Motor neuron (in vitro differentiated cells): Measurements from ENCODE around the gene AGBL4. TPM values are rescaled to one million over a fixed set of nuclear protein-coding genes. Genes with fewer than 3 reads are reported as not detected.

Experiments used
- ATAC-seq, 8 experiments: fragments of 200-7000 bp; cut with Tn5 transposase; replicated peaks in 6 of 8; 2 replicates each; pipeline ENCODE4 v1.8.0; 2021; ENCODE audit warnings: mild to moderate bottlenecking in 8 of 8, moderate library complexity in 8 of 8
- H3K27ac ChIP-seq, 2 donors: fragments of 250-450 bp; sonication (Bioruptor Pico); 2 replicates each; pipeline ENCODE4 v1.9.0; 2021; ENCODE audit warnings: antibody characterized with exemption in 2 of 2, mild to moderate bottlenecking in 2 of 2, moderate library complexity in 1 of 2
- H3K4me1 ChIP-seq, 2 donors: fragments of 250-450 bp; sonication (Bioruptor Pico); replicated peaks in 1 of 2; 2 replicates each; pipeline ENCODE4 v1.6.1; 2021; ENCODE audit warnings: antibody characterized with exemption in 2 of 2, mild to moderate bottlenecking in 2 of 2, moderate library complexity in 1 of 2
- H3K4me3 ChIP-seq, 5 donors: fragments of 250-450 bp; sonication (Bioruptor Pico); 2 replicates each; pipeline ENCODE4 v1.9.0; 2021; ENCODE audit warnings: antibody characterized with exemption in 5 of 5, mild to moderate bottlenecking in 5 of 5, moderate library complexity in 4 of 5
- WGBS, 10 experiments: fragments of 450-650 bp; shearing (Covaris generic); methylation state at CpG; one replicate each; pipeline ENCODE4 v1.0.0; 2022; 5-methylcytosine and 5-hydroxymethylcytosine counted together
- in situ Hi-C, 9 experiments: fragments of 400-800 bp; cut with MboI; loops; one replicate each; pipeline ENCODE4 v1.15.0; 2021; ENCODE audit warnings: low sequenced_read_pairs in 9 of 9, low pct_unique_long_range_greater_than_20kb in 2 of 9; ENCODE audit not compliant: unreplicated experiment in 9 of 9
- total RNA-seq, 8 experiments: library from RNA; unstranded; fragments of 300-600 nt; gene quantifications; 2 replicates each; pipeline versions ENCODE4 v1.2.3 to v1.2.4, GENCODE V29; 2022

The AGBL4 gene
- total RNA-seq, 8 experiments from 2014 or later: 0.10 to 4.5 (median 1.9) TPM

DNA sequence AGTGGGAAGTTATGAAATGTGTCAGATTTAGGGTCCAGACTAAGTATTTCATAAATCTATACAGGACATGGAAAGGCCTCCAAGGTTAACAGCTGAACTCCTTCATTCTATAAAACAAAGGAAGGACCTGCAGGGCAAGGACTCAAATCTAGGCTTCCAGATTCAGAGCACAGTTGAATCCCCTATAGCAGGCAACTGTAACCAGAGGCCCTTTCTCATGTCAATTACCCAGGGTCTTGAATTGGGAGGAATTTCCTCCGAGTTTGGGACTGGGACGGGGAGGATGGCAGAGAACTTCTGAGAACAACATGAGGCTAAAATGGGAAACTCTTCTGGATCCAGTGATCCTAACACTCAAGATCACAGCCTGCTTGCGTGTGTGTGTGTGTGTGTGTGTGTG, 1134.1 kb downstream of the AGBL4 start:
- WGBS, 10 experiments: 0 to 69% (median 48%) methylated on average over 1 to 2 of the region's 3 CpGs; no CpG with 5 or more reads in 4 of the 10 experiments
- in situ Hi-C loops: no loop called here
- H3K4me1 ChIP-seq: peaks cover 0 to 10% of the 10 kb centered on the region in 2 donors
- no peak overlapping the region for H3K27ac ChIP-seq
- H3K4me3 ChIP-seq: no peak overlapping the region
- ATAC-seq: no peak

DNA sequence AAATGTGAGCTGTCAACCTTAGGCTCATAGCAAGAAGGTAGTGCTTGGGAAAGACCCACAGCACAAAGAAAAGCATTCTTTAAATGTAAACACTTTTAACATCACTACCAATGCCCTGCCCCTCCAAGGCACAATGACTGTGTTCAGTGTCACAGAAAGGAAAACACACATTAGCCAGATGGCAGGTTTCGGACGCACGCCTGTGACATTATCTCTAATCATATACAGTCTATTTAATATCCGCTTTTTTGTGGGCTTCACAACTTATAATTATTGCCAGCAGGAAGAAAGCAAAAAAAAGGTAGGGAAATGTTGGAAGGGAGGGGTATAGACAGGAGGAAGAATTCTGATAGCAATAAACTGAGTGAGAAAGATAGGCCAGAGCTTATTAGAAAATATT, 1134.7 kb downstream of the AGBL4 start:
- 43 to 94% (median 86%) methylated on average over 1 to 4 of the region's 4 CpGs; no CpG with 5 or more reads in 1 of the 10 experiments for WGBS, 10 experiments
- Histone ChIP-seq H3K4me1 (peaks cover 0 to 10% of the 10 kb centered on the region in 2 donors), H3K4me3 (no peak overlapping the region), H3K27ac (no peak overlapping the region)
- in situ Hi-C loops: no loop called here
- peak in 1 of 8 experiments; percentile 32 for ATAC-seq

DNA sequence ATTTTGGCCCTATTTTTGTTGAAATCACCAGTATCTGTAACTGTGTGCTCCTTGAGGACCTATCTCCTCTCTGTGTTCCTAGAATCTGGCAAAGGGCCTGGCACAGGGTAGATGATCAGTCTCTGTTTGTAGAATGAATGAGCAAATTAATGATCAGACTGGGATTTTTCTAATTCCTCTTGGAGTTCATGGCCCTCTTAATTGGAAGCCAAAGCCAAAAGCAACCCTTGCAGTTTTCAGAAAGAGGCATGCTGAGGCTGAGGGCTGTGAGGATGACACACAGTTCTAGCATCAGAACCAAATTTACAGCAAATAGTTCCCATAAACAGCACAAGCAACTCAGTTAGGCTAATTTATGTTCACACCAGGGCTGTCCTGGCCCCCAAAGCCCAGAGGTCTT, 1136.0 kb downstream of the AGBL4 start:
- no peak for ATAC-seq
- Histone ChIP-seq H3K4me3 (no peak overlapping the region), H3K4me1 (peaks cover 0 to 10% of the 10 kb centered on the region in 2 donors), H3K27ac (no peak overlapping the region)
- in situ Hi-C loops: no loop called here

DNA sequence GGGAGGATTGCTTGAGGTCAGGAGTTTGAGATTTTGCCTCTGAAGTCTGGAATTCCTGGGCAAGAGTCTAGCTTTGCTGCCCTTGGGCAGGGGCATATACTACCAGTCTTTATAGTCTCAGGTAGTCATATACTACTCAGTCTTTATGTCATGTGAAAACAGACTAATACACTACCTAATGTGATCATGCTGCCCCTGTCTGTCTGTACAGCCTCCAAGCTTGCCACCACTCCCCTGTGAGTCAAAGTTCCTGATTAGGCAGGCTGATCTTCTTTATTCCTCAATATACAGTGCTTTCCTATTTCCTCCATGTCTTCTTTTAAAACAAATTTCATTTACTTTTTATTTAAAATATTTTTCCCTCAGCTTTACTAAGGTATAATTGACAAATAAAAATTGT, 1141.7 kb downstream of the AGBL4 start:
- Histone ChIP-seq H3K27ac (no peak overlapping the region), H3K4me1 (peaks cover 4 to 5% of the 10 kb centered on the region in 2 donors), H3K4me3 (no peak overlapping the region)
- no peak for ATAC-seq
- in situ Hi-C loops: no loop called here

DNA sequence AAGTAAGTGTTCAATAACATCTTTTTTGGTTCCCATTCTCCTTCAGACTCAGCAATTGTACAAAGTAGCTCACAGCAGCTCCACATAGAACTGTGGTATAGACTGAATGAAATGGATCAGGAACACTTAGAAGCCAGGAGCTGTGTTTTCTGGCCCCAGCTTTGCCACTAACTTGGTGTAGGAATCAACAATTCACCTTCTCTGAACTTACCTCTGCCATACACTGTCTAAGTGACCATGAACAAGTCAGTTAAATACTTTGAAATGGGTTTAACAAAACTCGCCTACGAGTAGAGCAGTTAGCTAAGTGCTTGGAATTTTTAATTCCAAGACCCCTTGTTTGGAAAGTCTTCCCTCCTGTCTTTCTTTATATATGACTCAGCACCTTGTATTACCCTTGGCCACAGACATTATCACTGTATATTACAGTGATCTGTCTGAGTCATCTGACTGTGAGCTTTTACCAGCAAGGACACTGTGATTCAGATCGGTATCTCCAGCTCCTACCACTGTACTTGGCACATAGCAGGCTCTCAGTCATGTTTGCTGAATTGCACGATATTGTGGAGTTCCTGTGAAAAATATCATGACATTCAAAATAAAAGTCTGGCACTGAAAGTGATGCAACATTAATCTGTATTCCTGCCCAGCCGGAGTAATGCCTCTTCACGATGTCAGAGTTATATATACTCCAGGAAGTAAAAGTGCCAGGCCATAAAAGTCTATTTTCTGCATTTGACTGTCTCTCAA, 1145.4 kb downstream of the AGBL4 start:
- Histone ChIP-seq H3K4me1 (peaks cover 19 to 26% of the 10 kb centered on the region in 2 donors), H3K4me3 (no peak overlapping the region), H3K27ac (no peak overlapping the region)
- ATAC-seq: peak; percentile 27 to 99 (median 94)
- in situ Hi-C loops: no loop called here
- WGBS, 10 experiments: 0 to 85% (median 66%) methylated on average over 1 to 6 of the region's 6 CpGs

- in situ Hi-C loops: no loop called here
- WGBS, 10 experiments: 0 to 70% (median 20%) methylated on average over 1 to 2 of the region's 2 CpGs; no CpG with 5 or more reads in 4 of the 10 experiments
- Histone ChIP-seq H3K27ac (no peak overlapping the region), H3K4me3 (no peak overlapping the region), H3K4me1 (peaks cover 19 to 26% of the 10 kb centered on the region in 2 donors)
- ATAC-seq: peak in 3 of 8 experiments; percentile 7 to 18 (median 14)
These were observed 1147.4 kb downstream of the AGBL4 start for GRCh38 chr1:48876330-48876785.

DNA sequence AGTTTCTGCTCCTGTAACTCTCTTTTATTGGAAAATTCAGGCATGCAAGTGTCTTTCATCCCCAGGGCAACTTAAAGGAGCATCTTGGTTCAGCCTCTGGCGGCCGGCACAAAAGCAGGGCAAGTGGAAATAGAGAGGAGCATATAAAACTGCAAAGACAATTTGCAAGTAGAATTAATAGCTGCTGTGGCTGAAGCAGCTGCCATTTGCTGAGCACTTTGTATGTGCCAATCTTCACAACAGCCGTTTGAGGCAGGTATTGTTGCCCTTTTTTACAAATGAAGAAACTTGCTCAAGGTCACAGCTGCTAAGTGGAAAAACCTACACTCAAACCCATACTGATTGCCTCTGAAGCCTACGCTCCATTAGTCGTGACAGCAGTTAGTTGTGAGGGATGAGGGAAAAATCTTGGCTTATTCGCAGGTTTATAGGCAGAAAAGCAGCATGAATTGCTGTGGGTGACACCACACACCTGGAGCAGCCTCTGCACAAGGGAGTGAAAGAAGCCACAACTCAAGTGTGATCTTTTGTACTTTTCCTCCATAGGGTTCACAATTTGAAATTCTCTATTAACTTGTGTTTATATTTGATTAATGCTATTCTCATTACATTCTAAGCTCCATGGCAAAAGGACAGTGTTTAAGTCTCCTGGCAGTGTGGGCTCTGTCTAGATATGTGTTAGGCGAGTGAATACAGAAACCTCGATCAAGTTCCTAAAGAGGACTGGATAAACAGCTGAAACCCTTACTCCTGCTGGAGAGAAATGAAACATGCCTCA, 1148.0 kb downstream of the AGBL4 start:
- 11 to 65% (median 26%) methylated on average over 1 to 8 of the region's 8 CpGs; no CpG with 5 or more reads in 1 of the 10 experiments for WGBS, 10 experiments
- H3K4me3 ChIP-seq: no peak overlapping the region
- peak overlapping the region in 1 of 2 donors; percentile 7 for H3K27ac ChIP-seq
- peak in 5 of 8 experiments; percentile 18 to 61 (median 37) for ATAC-seq
- in situ Hi-C loops: no loop called here
- peaks cover 19 to 30% of the 10 kb centered on the region in 2 donors for H3K4me1 ChIP-seq

- 0 to 80% (median 56%) methylated on average over 1 to 3 of the region's 4 CpGs; no CpG with 5 or more reads in 5 of the 10 experiments for WGBS, 10 experiments
- no peak for ATAC-seq
- no peak overlapping the region for H3K4me3 ChIP-seq
- H3K27ac ChIP-seq: no peak overlapping the region
- peaks cover 23 to 35% of the 10 kb centered on the region in 2 donors for H3K4me1 ChIP-seq
- in situ Hi-C loops: no loop called here
These were observed 1149.8 kb downstream of the AGBL4 start for GRCh38 chr1:48873944-48874343.

- Histone ChIP-seq H3K27ac (no peak overlapping the region), H3K4me1 (peaks cover 12 to 20% of the 10 kb centered on the region in 2 donors), H3K4me3 (no peak overlapping the region)
- peak in 4 of 8 experiments; percentile 56 to 79 (median 62) for ATAC-seq
- 0 to 54% (median 50%) methylated on average over 1 to 3 of the region's 3 CpGs; no CpG with 5 or more reads in 3 of the 10 experiments for WGBS, 10 experiments
- in situ Hi-C loops: no loop called here
These were observed 1153.2 kb downstream of the AGBL4 start for GRCh38 chr1:48870596-48870995.

DNA sequence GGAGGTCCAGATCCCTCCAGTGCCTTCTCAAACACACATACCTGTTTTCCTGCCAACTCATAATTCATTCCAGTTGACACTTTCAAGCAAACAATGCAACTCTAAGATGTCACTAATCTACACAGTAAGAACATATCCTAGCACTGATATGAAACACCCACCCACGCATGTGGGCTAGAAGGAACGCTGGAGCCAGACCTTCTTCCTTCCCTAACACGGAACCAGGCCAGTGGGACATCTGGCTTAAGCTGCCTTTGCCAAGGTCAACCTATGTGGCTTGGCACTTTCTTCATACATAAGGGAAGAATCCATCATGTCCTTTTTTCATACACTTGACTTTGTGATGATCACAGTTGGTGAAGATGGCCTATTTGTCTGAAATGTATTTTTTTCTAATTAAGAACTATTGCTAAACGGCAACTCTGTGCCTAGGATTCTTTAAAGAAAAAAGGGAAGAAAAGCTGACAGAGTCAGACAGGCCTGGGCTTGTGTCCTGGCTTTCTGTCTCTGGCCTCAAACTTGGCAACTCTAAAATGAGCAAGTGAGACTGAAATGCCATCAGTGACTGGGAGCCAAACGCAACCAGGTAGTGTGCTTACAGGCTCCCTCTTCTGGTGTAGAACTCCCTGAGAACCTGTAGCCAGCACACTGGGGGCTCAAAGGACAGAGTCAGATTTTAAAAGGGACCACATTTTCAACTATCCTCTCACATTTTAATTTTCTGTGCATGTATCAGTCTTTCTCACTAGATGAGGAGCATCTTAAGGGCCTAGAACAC, 1154.4 kb downstream of the AGBL4 start:
- peaks cover 4 to 9% of the 10 kb centered on the region in 2 donors for H3K4me1 ChIP-seq
- H3K4me3 ChIP-seq: no peak overlapping the region
- WGBS, 10 experiments: 15 to 97% (median 83%) methylated on average over 1 to 5 of the region's 5 CpGs; no CpG with 5 or more reads in 2 of the 10 experiments
- ATAC-seq: no peak
- in situ Hi-C loops: no loop called here
- no peak overlapping the region for H3K27ac ChIP-seq

GRCh38 chr1:48864913-48865312, 1158.8 kb downstream of the AGBL4 start:
- H3K4me3 ChIP-seq: no peak overlapping the region
- no peaks in the 10 kb centered on the region for H3K4me1 ChIP-seq
- in situ Hi-C loops: no loop called here
- ATAC-seq: no peak
- WGBS, 10 experiments: 43 to 100% (median 100%) methylated on average over 1 to 2 of the region's 2 CpGs; no CpG with 5 or more reads in 1 of the 10 experiments
- no peak overlapping the region for H3K27ac ChIP-seq

DNA sequence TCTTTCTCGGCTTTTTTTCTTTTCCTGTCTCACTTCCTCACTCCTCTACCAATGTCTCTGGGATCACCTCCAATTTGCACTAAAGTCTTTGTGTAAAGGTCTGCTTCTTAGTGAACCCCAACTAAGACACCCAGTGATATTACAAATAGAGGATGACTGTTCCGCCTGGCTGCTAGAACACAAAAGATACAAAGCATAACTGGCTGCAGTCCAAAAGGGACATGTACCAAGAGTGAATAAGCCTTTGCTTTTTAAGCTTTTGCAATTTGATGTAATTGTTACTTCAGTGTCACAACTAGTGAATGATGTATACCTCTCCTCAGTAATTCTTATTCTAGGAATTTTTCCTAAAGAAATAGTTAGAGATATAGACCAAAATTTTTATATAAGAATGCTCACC, 1164.3 kb downstream of the AGBL4 start:
- Histone ChIP-seq H3K4me1 (no peaks in the 10 kb centered on the region), H3K4me3 (no peak overlapping the region), H3K27ac (no peak overlapping the region)
- WGBS, 10 experiments: 30 to 53% (median 50%) methylated on average over 1 to 2 of the region's 2 CpGs; no CpG with 5 or more reads in 1 of the 10 experiments
- in situ Hi-C loops: no loop called here
- peak in 1 of 8 experiments; percentile 37 for ATAC-seq
